Measurements from ENCODE around the gene PAX5. TPM values are rescaled to one million over a fixed set of nuclear protein-coding genes. Genes with fewer than 3 reads are reported as not detected.

The PAX5 gene
- total RNA-seq, 1 donor from 2014 or later, result not detected

GRCh38 chr9:37004424-37004935 is 29.6 kb downstream of the PAX5 start:
- TF ChIP-seq CTCF (IDR thresholded peaks at IDR 0.05; ENCODE audit: insufficient read depth, low read length, poor library complexity, severe bottlenecking), result no peak
- H3K36me3 ChIP-seq (ENCODE audit: control insufficient read depth, insufficient read depth, low read length), result no peaks in the 10 kb centered on the region
- H3K27me3 ChIP-seq (ENCODE audit: control insufficient read depth, insufficient read depth, low read length), result peaks cover 68% of the 10 kb centered on the region
- no peak overlapping the region for H3K4me3 ChIP-seq (ENCODE audit: low read depth, low read length)
- DNase-seq (ENCODE audit: low read depth), result no peak

GRCh38 chr9:37002413-37003217 is 31.5 kb downstream of the PAX5 start:
- peaks cover 65% of the 10 kb centered on the region for H3K27me3 ChIP-seq (ENCODE audit: control insufficient read depth, insufficient read depth, low read length)
- H3K4me3 ChIP-seq (ENCODE audit: low read depth, low read length), result no peak overlapping the region
- DNase-seq (ENCODE audit: low read depth), result no peak
- no peak for TF ChIP-seq CTCF (IDR thresholded peaks at IDR 0.05; ENCODE audit: insufficient read depth, low read length, poor library complexity, severe bottlenecking)
- H3K36me3 ChIP-seq (ENCODE audit: control insufficient read depth, insufficient read depth, low read length), result no peaks in the 10 kb centered on the region

GRCh38 chr9:37002036-37002412 is 32.0 kb downstream of the PAX5 start:
- peaks cover 65% of the 10 kb centered on the region for H3K27me3 ChIP-seq (ENCODE audit: control insufficient read depth, insufficient read depth, low read length)
- DNase-seq (ENCODE audit: low read depth), result no peak
- no peak overlapping the region for H3K4me3 ChIP-seq (ENCODE audit: low read depth, low read length)

GRCh38 chr9:37001459-37001858 is 32.6 kb downstream of the PAX5 start:
- no peak overlapping the region for H3K4me3 ChIP-seq (ENCODE audit: low read depth, low read length)
- no peak for DNase-seq (ENCODE audit: low read depth)
- TF ChIP-seq CTCF (IDR thresholded peaks at IDR 0.05; ENCODE audit: insufficient read depth, low read length, poor library complexity, severe bottlenecking), result no peak
- H3K36me3 ChIP-seq (ENCODE audit: control insufficient read depth, insufficient read depth, low read length), result no peaks in the 10 kb centered on the region
- H3K27me3 ChIP-seq (ENCODE audit: control insufficient read depth, insufficient read depth, low read length), result peaks cover 62% of the 10 kb centered on the region

More at GRCh38 chr9:37002036-37002412, 32.0 kb downstream of the PAX5 start:
- no peak for TF ChIP-seq CTCF (IDR thresholded peaks at IDR 0.05; ENCODE audit: insufficient read depth, low read length, poor library complexity, severe bottlenecking)
- no peaks in the 10 kb centered on the region for H3K36me3 ChIP-seq (ENCODE audit: control insufficient read depth, insufficient read depth, low read length)

GRCh38 chr9:36999728-37000333 is 34.2 kb downstream of the PAX5 start:
- no peaks in the 10 kb centered on the region for H3K36me3 ChIP-seq (ENCODE audit: control insufficient read depth, insufficient read depth, low read length)
- DNase-seq (ENCODE audit: low read depth), result no peak
- TF ChIP-seq CTCF (IDR thresholded peaks at IDR 0.05; ENCODE audit: insufficient read depth, low read length, poor library complexity, severe bottlenecking), result no peak
- H3K4me3 ChIP-seq (ENCODE audit: low read depth, low read length), result no peak overlapping the region
- peaks cover 56% of the 10 kb centered on the region for H3K27me3 ChIP-seq (ENCODE audit: control insufficient read depth, insufficient read depth, low read length)
